ENCODE measurements around the gene LRMDA.

LRMDA gene

GRCh38 chr10:75801661-75802060, 370.2 kb downstream of the LRMDA start:
- no peak for DNase-seq

- no peak for DNase-seq
These were observed 371.7 kb downstream of the LRMDA start for GRCh38 chr10:75803121-75803520.

DNA sequence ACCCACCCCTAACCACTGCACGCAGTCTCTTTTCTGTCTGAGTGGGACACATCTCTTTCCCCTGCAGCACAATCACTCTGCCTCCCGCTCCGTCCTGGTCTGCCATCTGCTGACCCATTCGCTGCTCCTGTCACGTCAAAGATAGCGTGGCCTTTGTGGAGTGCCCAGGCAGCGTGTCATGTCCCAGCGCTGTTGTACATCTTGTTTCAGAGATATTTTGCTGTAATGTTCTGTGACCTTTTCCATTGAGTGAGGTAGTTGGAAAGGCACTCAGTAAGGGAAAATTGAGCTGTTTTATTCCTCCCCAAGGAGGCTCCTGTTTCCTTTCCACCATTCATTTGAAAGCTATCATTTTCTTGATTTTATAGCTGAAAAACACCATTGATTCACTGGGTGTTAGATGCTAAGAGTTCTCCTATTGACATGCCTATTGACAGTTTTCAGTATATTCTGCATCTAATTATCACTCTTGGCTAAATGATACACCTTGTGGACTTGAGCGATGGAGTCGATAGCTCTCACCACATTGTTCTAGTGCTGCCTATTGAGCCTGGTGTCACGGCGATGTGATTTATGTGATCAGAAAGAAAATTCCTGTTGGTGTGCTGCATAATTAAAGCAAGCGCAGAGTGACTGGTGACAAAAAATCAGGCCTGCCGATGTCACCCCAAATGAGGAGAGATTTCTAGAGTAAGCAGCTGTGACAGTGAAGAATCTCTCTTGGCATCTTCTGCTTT, 372.6 kb downstream of the LRMDA start:
- DNase-seq = no peak

- DNase-seq = no peak
These were observed 374.8 kb downstream of the LRMDA start for GRCh38 chr10:75806186-75806585.

DNA sequence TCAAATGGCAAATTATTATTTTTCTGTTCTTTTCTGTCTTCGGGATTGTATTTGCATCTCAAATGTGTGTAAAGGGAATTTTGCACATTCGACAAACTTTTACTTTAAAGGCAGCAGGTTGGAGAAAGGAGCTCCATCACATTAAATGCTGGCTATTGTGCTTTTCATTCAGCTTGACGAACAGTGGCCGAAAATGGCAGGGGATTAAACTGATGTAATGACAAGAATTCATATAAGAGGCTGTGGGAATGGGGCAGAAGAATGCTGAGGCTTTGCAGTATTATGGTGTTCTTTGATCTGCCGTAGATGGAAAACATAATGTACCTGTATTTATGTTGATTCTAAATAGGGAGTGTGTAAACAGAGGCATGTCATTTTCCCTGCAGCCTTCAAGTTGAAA, 376.0 kb downstream of the LRMDA start:
- DNase-seq = no peak

DNA sequence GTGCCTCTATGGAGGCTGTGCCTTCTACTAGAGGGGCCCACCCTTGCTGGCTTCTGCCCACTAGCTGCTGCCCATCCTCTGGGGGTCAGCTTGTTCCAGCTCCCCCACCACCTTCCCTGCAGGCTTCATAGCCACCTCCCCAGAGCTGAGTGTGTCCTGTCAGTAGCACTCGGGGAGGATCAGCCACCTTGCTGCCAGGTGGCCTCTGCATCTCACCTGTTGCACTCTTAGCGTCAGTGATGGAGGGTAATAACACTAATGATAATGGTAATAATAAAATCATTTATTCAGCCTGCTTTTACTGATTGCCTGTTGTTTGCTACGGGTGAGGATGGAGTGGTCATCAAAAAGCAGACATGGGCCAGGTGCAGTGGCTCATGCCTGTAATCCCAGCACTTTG, 377.6 kb downstream of the LRMDA start:
- no peak for DNase-seq

- DNase-seq = no peak
These were observed 382.6 kb downstream of the LRMDA start for GRCh38 chr10:75814014-75814413.

GRCh38 chr10:75815066-75815465, 383.6 kb downstream of the LRMDA start:
- no peak for DNase-seq

GRCh38 chr10:75817198-75817597, 385.8 kb downstream of the LRMDA start:
- DNase-seq = no peak

GRCh38 chr10:75818552-75818951, 387.1 kb downstream of the LRMDA start:
- no peak for DNase-seq

- no peak for DNase-seq
These were observed 393.8 kb downstream of the LRMDA start for GRCh38 chr10:75825235-75825634.

DNA sequence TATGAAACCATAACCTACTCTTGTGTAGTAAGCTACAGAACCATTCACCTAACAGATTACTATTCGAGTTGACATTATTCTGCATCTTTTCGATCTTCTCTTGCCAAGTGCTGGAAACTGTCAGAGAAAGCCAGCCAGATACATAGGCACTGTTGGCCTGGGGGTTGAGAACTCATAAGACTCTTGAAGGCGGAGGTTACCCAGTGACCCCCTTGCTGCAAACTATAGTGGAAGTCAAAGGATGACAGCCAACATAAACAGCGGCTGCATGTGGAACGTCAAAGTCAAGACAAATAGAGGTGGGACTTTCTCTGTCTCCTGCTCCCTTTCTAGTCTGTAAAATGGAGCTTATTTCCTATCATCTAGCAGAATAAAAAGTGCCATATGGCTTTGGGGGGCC, 394.2 kb downstream of the LRMDA start:
- DNase-seq = no peak

DNA sequence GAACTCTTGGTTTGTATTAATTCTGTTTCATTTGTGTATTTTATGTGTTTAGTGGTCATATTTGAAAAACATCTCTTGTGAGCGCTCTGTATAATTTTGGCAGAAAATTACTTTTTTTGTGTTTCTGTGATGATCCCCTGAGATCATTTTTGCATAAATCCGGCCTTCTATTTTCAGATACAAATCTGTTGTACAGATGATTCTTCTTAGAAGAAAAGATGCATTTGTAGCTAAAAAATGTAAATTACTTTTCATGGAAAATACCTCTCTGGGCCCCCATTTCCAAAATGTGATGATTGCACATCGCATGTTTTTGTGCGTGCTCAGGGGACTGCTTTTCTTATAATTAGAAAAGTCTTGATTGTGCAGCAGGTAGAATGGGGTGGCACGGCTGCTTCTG, 395.4 kb downstream of the LRMDA start:
- DNase-seq = no peak

GRCh38 chr10:75827587-75828021, 396.2 kb downstream of the LRMDA start:
- DNase-seq = no peak

DNA sequence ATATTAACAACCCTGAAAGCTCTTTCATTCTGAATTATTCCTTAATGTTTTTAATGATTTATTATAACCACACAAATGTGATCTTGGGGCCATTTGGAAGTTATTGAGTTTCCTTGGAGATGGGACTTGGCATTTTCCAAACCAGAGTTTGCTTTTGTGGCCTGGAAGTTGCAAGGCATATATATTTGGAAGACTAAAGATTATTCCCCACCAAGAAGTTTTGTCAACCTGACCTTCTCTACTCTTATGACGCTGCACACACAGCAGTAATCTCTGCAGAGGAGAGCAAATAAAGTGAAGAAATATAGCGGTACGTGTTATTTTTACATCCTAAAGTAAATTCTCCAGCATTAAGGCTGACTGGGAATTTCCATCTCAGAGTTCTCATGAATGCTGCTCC, 397.0 kb downstream of the LRMDA start:
- DNase-seq = no peak

- no peak for DNase-seq
These were observed 404.6 kb downstream of the LRMDA start for GRCh38 chr10:75836064-75836463.

GRCh38 chr10:75838486-75838885, 407.1 kb downstream of the LRMDA start:
- DNase-seq = no peak

DNA sequence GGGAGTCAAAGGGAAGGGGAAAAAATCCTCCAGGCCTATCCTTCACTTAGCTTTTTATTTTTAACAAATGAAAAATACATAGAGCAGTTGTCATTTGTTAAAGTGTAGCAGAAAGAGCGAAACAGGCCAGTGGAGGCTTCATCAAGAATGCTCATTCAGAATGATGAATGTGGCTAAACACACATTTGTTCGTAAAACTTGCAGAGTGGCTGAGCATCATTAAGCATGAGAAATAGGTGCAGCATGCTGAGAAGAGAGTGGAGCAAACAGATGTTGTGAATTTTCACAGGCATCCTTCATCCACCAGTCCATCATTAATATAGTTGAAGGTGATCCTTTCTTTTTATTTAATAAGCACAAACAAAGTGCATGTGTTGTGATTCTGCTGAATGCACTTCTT, 407.6 kb downstream of the LRMDA start:
- DNase-seq = no peak

GRCh38 chr10:75841266-75841665, 409.8 kb downstream of the LRMDA start:
- no peak for DNase-seq

DNA sequence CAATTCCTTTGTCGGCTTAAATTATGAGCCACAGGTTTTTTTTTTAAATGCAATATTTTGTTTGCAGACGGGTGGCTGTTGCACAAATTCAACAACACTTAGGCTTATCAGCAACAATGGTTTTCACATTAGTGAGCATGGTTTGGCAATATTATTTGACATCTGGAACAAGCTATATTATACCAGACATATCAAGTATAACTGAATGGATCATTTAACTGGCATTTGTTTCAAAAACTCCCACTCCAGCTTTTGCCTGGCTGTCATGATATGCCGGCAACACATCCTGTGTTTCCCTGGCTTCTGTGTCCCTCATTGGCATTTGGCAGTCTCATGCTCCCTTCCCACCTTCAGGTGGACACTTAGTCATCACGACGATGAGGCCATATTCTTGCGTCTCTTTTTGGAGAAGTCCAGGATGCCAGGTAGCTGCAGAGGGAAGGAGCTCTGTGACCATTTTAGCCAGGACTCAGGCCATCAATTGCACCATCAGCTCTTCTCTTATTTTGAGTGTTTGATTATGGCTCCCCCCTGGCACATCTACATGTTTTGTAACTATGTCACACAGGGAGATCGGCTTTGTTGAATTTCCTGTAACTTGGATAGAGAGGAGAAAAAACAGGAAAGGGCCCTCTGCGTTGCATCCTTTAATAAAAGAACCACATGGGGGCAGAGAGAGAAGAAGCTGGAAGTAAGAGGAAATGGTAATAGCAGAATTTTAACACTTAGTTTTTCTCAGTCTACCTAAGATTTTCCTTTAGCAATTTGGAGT, 413.9 kb downstream of the LRMDA start:
- DNase-seq = no peak

DNA sequence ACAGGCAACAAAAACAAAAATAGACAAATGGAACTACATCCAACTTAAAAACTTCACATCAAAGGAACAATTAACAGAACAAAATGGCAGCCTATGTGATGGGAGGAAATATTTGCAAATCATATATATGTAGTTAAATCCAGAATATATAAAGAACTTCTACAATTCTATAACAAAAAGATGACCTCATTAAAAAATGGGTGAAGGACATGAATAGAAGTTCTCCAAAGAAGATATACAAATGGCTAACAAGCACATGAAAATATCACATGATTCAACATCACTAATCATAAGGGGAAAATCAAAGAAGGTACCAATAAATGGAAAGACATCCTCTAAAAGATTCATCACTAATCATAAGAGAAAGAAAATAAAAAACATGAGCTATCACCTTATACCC, 416.1 kb downstream of the LRMDA start:
- no peak for DNase-seq

DNA sequence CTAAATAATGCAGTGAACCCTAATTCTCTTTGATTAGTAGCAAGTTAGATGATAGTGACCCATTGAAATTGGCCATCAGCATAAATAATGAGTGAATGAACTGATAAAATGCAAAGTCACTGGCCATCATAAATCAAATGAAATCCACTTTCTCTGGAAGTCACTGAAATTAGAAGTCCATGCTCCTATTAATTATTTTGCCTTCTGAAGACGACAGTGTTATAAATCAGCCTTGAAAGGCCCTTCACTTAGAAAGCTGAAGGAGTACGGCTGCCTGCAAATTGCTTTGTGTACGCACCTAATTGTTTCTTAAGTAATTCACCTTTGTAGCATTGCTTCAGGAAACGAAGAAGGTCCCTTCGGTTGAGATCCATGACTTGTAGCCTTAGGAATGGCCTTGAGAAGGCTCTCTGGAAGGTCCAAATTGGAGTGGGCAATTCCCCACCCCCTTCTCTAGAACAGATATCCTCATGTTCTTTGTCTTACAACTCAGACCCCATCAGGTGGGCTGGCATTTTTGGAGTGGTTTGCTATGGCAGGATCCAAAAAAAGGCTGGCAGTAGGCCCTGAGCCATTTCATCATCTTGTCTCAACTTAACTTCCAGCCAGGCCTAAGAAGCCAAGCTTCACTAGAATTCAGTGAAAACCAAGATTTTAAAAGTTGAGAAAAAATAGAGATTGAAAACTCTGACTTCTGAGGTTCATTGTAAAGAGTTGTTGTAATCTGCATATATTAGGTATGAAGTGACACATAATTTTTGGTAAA, 420.3 kb downstream of the LRMDA start:
- DNase-seq = no peak

DNA sequence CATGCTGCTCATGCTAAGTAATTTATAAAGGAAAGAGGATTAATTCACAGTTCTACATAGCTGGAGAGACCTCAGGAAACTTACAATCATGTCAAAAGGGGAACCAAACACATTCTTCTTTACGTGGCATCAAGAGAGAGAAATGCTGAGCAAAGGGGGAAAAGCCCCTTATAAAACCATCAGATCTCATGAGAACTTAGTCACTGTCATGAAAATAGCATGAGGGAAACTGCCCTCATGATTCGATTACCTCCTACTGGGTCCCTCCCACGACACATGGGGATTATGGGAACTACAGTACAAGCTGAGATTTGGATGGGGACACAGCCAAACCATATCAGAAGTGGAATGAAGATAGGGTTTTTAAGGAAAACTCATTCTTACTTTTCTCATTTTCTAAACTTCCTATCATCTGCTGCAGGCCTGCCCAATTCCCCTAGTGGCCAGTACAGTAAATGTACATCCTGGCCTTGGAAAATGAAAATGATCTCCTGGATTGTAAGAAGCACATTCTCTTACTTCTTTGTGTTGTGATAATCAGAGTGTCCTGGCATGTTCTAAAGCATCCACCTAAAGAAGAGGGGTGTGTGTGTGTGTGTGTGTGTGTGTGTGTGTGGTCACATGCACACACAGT, 421.5 kb downstream of the LRMDA start:
- DNase-seq = no peak

Measured in GDM1 (cell line).